Activated naive CD4-positive, alpha-beta T cell treated with anti-CD3 and anti-CD28 coated beads for 36 hours (primary cell): Measurements from ENCODE around the gene LYPD3. TPM values are rescaled to one million over a fixed set of nuclear protein-coding genes. Genes with fewer than 3 reads are reported as not detected.
"Not testable (repeated sequence)": the region's sequence is repeated elsewhere in the genome, so short reads cannot be mapped to it uniquely, and the experiment has no call there.

Experiments used
- CTCF ChIA-PET: fragments of 350-600 bp; sonication (Branson Sonifier 250); formaldehyde crosslinking; loops from one replicate; lab custom pipeline; 2021; ENCODE audit warnings: antibody characterized with exemption; lab: Charles Lee
- DNase-seq: peaks from one replicate; pipeline ENCODE4 v3.0.0-alpha.2; 2020
- H3K27ac Mint-ChIP-seq: one replicate; pipeline ENCODE4 v1.8.0; 2021; ENCODE audit warnings: mild to moderate bottlenecking, mixed read lengths
- H3K27me3 Mint-ChIP-seq: one replicate; pipeline ENCODE4 v1.8.0; 2021; ENCODE audit warnings: low read depth, mixed read lengths
- H3K36me3 Mint-ChIP-seq: one replicate; pipeline ENCODE4 v1.8.0; 2021; ENCODE audit warnings: low read depth, mixed read lengths
- H3K4me1 Mint-ChIP-seq: one replicate; pipeline ENCODE4 v1.8.0; 2021; ENCODE audit warnings: low read depth, mixed read lengths
- H3K4me3 Mint-ChIP-seq: one replicate; pipeline ENCODE4 v1.8.0; 2021; ENCODE audit warnings: mild to moderate bottlenecking, moderate library complexity, mixed read lengths
- H3K9me3 Mint-ChIP-seq: one replicate; pipeline ENCODE4 v1.8.0; 2021; ENCODE audit warnings: mixed read lengths
- intact Hi-C: fragments of 100-400 bp; cut with micrococcal nuclease; formaldehyde crosslinking; loops from one replicate; pipeline ENCODE4 v1.15.1; 2023
- total RNA-seq, 2 experiments: library from RNA; stranded (reverse); gene quantifications; one replicate each; pipeline ENCODE4 v1.2.3, GENCODE V29; 2021

The LYPD3 gene
- total RNA-seq, 2 experiments from 2014 or later: 1.5 to 1.6 TPM

DNA sequence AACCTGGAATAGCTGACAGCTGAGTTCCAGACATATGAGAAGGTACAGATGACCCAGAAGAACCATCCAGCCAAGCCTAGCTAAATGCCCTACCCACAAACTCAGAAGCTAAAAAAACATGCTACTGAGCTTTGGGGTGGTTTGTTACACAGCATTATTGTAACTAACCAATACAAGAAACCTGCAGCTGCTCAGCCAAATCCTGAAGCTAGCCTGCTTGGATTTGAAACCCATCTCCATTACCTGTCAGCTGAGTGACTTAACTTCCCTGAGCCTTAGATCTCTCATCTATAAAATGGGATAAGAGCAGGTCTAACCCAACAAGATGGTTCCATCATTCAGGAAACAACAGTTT lies 25.7 kb downstream of the LYPD3 start:
- no peaks in the 10 kb centered on the region for H3K36me3 Mint-ChIP-seq
- peaks cover 30% of the 10 kb centered on the region for H3K4me1 Mint-ChIP-seq
- peaks cover 1% of the 10 kb centered on the region for H3K9me3 Mint-ChIP-seq
- no peak overlapping the region for H3K4me3 Mint-ChIP-seq
- no peak overlapping the region for H3K27ac Mint-ChIP-seq
- CTCF ChIA-PET: interaction anchor here (0.6 to 4.9 kb wide), 9 partner anchors 7 to 352 kb away, joined by 3 to 38 read pairs (median 3); no protein-coding TSS in a partner anchor
- intact Hi-C loops: loop anchor here (1.0 to 10.0 kb wide), 2 partner anchors 185 to 326 kb away; no protein-coding TSS in a partner anchor
- no peaks in the 10 kb centered on the region for H3K27me3 Mint-ChIP-seq
- no peak for DNase-seq

- peaks cover 1% of the 10 kb centered on the region for H3K9me3 Mint-ChIP-seq
- intact Hi-C loops: loop anchor here (1.0 kb wide), 1 partner anchor 326 kb away; no protein-coding TSS in a partner anchor
- H3K27me3 Mint-ChIP-seq: no peaks in the 10 kb centered on the region
- CTCF ChIA-PET: interaction anchor here (0.6 to 4.9 kb wide), 10 partner anchors 8 to 351 kb away, joined by 3 to 38 read pairs (median 3); no protein-coding TSS in a partner anchor
- H3K4me1 Mint-ChIP-seq: peaks cover 29% of the 10 kb centered on the region
- DNase-seq: peak; percentile 48
- no peak overlapping the region for H3K4me3 Mint-ChIP-seq
- H3K27ac Mint-ChIP-seq: peak overlapping the region; percentile 51
- no peaks in the 10 kb centered on the region for H3K36me3 Mint-ChIP-seq
Measured at GRCh38 chr19:43439032-43439708, 26.2 kb downstream of the LYPD3 start.

DNA sequence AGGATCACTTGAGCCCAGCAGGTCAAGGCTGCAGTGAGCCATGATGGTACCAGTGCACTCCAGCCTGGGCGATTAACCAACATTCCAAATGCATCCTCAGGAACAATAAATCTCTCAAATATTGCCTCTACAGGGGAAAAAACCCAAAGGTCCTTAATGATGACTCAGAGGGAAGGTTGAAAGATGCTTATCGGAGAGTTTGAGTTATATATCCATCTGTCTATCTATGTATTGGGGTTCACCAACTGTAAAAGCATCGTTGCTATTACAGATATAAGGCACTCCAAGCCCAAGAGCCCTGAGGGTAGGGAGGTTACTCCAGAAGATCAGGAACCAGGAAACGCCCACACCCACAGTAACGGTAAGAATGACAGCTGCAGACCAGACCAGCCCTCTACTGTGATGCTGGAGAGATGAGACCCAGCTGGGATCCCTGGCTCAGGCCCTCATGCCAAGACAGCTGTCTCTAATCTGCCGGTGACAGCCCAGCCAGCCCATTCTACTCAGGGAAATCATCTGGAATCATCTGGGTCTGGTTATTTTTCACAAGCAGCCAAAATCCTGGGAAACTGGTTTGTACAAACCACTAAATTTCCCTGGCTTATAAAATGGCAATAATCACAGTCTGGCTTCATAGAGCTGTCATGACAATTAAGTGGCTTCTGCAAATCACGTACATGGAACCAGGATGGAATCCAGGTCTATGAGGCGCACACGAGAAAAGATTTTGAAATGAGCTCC lies 26.9 kb downstream of the LYPD3 start:
- Mint-ChIP-seq H3K4me1 (peaks cover 27% of the 10 kb centered on the region), H3K27ac (peak overlapping the region; percentile 51), H3K9me3 (peaks cover 1% of the 10 kb centered on the region), H3K36me3 (no peaks in the 10 kb centered on the region), H3K27me3 (no peaks in the 10 kb centered on the region), H3K4me3 (no peak overlapping the region)
- intact Hi-C loops: loop anchor here (1.0 kb wide), 1 partner anchor 327 kb away; no protein-coding TSS in a partner anchor
- DNase-seq: peak; percentile 43
- CTCF ChIA-PET: interaction anchor here (0.7 to 4.9 kb wide), 7 partner anchors 9 to 156 kb away, joined by 3 to 38 read pairs (median 8); no protein-coding TSS in a partner anchor

GRCh38 chr19:43437712-43438111 lies 27.7 kb downstream of the LYPD3 start:
- DNase-seq: no peak
- Mint-ChIP-seq H3K36me3 (no peaks in the 10 kb centered on the region), H3K9me3 (peaks cover 1% of the 10 kb centered on the region), H3K4me3 (no peak overlapping the region), H3K27ac (no peak overlapping the region), H3K27me3 (no peaks in the 10 kb centered on the region), H3K4me1 (peaks cover 33% of the 10 kb centered on the region)
- CTCF ChIA-PET: interaction anchor here (0.7 to 4.9 kb wide), 4 partner anchors 9 to 157 kb away, joined by 3 to 38 read pairs (median 6); no protein-coding TSS in a partner anchor
- intact Hi-C loops: no loop called here

- H3K27ac Mint-ChIP-seq, H3K27me3 Mint-ChIP-seq, H3K9me3 Mint-ChIP-seq, H3K4me3 Mint-ChIP-seq, intact Hi-C loops, H3K36me3 Mint-ChIP-seq: not testable (repeated sequence)
- peak; percentile 19 for DNase-seq
- CTCF ChIA-PET: interaction anchor here (1.0 to 4.9 kb wide), 2 partner anchors 10 to 83 kb away, joined by 3 to 38 read pairs; no protein-coding TSS in a partner anchor
- H3K4me1 Mint-ChIP-seq: peaks cover 34% of the 10 kb centered on the region
Measured at GRCh38 chr19:43437284-43437683, 28.1 kb downstream of the LYPD3 start.

- H3K9me3 Mint-ChIP-seq: peaks cover 1% of the 10 kb centered on the region
- no peak for DNase-seq
- intact Hi-C loops: no loop called here
- CTCF ChIA-PET: interaction anchor here (0.6 to 4.9 kb wide), 5 partner anchors 9 to 159 kb away, joined by 3 to 54 read pairs (median 3); no protein-coding TSS in a partner anchor
- peaks cover 37% of the 10 kb centered on the region for H3K4me1 Mint-ChIP-seq
- no peak overlapping the region for H3K4me3 Mint-ChIP-seq
- no peak overlapping the region for H3K27ac Mint-ChIP-seq
- no peaks in the 10 kb centered on the region for H3K27me3 Mint-ChIP-seq
- H3K36me3 Mint-ChIP-seq: no peaks in the 10 kb centered on the region
Measured at GRCh38 chr19:43435775-43436174, 29.6 kb downstream of the LYPD3 start.

GRCh38 chr19:43433689-43434088 lies 31.7 kb downstream of the LYPD3 start:
- no peak for DNase-seq
- Mint-ChIP-seq H3K9me3 (no peaks in the 10 kb centered on the region), H3K4me3 (no peak overlapping the region), H3K27ac (no peak overlapping the region), H3K36me3 (no peaks in the 10 kb centered on the region), H3K4me1 (peaks cover 35% of the 10 kb centered on the region), H3K27me3 (no peaks in the 10 kb centered on the region)
- intact Hi-C loops: loop anchor here (1.0 to 5.0 kb wide), 3 partner anchors 71 to 374 kb away; partner anchors contain the start of gene PHLDB3
- CTCF ChIA-PET: interaction anchor here (0.6 to 4.9 kb wide), 3 partner anchors 8 to 87 kb away, joined by 4 to 54 read pairs (median 5); no protein-coding TSS in a partner anchor

DNA sequence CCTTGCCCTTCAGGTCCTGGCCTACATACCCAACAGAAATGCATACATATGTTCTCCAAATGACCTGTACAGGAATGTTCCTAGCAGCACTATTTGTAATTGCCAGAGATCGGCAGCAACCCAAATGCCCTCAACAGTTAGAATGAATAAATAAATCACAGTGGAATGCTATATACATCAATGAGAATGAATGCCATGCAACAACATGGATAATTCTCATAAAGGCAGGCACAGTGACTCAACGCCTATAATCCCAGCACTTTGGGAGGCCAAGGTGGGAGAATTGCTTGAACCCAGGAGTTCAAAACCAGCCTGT lies 32.1 kb downstream of the LYPD3 start:
- CTCF ChIA-PET: interaction anchor here (1.1 to 4.9 kb wide), 8 partner anchors 13 to 236 kb away, joined by 3 to 54 read pairs (median 9); partner anchors contain the start of genes PHLDB3 and ZNF575
- H3K27ac Mint-ChIP-seq: no peak overlapping the region
- DNase-seq: no peak
- intact Hi-C loops: loop anchor here (1.0 to 5.0 kb wide), 3 partner anchors 71 to 374 kb away; partner anchors contain the start of gene PHLDB3
- H3K4me3 Mint-ChIP-seq: no peak overlapping the region
- no peaks in the 10 kb centered on the region for H3K36me3 Mint-ChIP-seq
- no peaks in the 10 kb centered on the region for H3K27me3 Mint-ChIP-seq
- H3K4me1 Mint-ChIP-seq: peaks cover 32% of the 10 kb centered on the region
- no peaks in the 10 kb centered on the region for H3K9me3 Mint-ChIP-seq

DNA sequence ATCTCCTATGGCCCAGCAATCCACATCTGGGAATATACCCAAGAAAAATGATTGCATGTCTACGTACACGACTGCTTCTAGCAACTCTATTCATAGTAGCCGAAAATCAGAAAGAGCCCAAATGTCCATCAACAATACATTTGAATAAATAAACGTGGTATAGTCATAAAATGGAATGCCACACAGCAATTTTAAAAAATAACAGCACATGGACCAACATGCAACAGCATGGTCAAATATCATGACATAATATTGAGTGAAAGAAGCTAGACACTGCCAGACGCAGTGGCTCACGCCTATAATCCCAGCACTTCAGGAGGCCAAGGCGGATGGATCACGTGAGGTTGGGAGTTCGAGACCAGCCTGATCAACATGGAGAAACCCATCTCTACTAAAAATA lies 34.4 kb downstream of the LYPD3 start:
- no peak overlapping the region for H3K27ac Mint-ChIP-seq
- H3K9me3 Mint-ChIP-seq: no peaks in the 10 kb centered on the region
- intact Hi-C loops: loop anchor here (5.0 kb wide), 1 partner anchor 376 kb away; no protein-coding TSS in a partner anchor
- H3K4me1 Mint-ChIP-seq: peaks cover 18% of the 10 kb centered on the region
- DNase-seq: no peak
- no peaks in the 10 kb centered on the region for H3K36me3 Mint-ChIP-seq
- no peaks in the 10 kb centered on the region for H3K27me3 Mint-ChIP-seq
- no peak overlapping the region for H3K4me3 Mint-ChIP-seq
- CTCF ChIA-PET: interaction anchor here (0.6 kb wide), 1 partner anchor 1495 kb away, joined by 3 read pairs; no protein-coding TSS in a partner anchor

- CTCF ChIA-PET: interaction anchor here (0.6 kb wide), 3 partner anchors 9 to 1496 kb away, joined by 3 to 4 read pairs (median 3); no protein-coding TSS in a partner anchor
- intact Hi-C loops: loop anchor here (5.0 kb wide), 1 partner anchor 377 kb away; no protein-coding TSS in a partner anchor
- H3K36me3 Mint-ChIP-seq: no peaks in the 10 kb centered on the region
- DNase-seq: peak; percentile 10
- H3K4me1 Mint-ChIP-seq: peaks cover 16% of the 10 kb centered on the region
- H3K27ac Mint-ChIP-seq: no peak overlapping the region
- H3K9me3 Mint-ChIP-seq: no peaks in the 10 kb centered on the region
- no peaks in the 10 kb centered on the region for H3K27me3 Mint-ChIP-seq
- H3K4me3 Mint-ChIP-seq: no peak overlapping the region
Measured at GRCh38 chr19:43430142-43430710, 35.2 kb downstream of the LYPD3 start.

- Mint-ChIP-seq H3K27me3 (no peaks in the 10 kb centered on the region), H3K4me1 (peaks cover 18% of the 10 kb centered on the region), H3K9me3 (no peaks in the 10 kb centered on the region), H3K4me3 (no peak overlapping the region), H3K27ac (no peak overlapping the region), H3K36me3 (no peaks in the 10 kb centered on the region)
- CTCF ChIA-PET: interaction anchor here (1.3 kb wide), 1 partner anchor 90 kb away, joined by 6 read pairs; no protein-coding TSS in a partner anchor
- intact Hi-C loops: loop anchor here (10.0 kb wide), 1 partner anchor 225 kb away; the partner anchor contains the start of gene PSG4
- DNase-seq: no peak
Measured at GRCh38 chr19:43429395-43429794, 36.0 kb downstream of the LYPD3 start.
